GM13976 (cell line): Measurements from ENCODE around the gene SPEM3.

Source experiments
- DNase-seq: peaks from one replicate; pipeline ENCODE4 v3.0.0; 2012; ENCODE audit warnings: low spot score
- in situ Hi-C: fragments of 300-500 bp; cut with MboI; formaldehyde crosslinking; loops from one replicate; pipeline ENCODE4 v1.12.0; 2022; ENCODE audit warnings: low sequenced_read_pairs, mixed read lengths, inconsistent platforms; ENCODE audit not compliant: unreplicated experiment
- TF ChIP-seq, protein P1 (sequence below): IDR thresholded peaks from 2 replicates; pipeline ENCODE4 v1.5.1; 2012; ENCODE audit warnings: borderline replicate concordance, mild to moderate bottlenecking; ENCODE audit not compliant: insufficient read depth; ENCODE audit errors: extremely low read depth, missing control alignments, control extremely low read depth

The SPEM3 gene

DNA sequence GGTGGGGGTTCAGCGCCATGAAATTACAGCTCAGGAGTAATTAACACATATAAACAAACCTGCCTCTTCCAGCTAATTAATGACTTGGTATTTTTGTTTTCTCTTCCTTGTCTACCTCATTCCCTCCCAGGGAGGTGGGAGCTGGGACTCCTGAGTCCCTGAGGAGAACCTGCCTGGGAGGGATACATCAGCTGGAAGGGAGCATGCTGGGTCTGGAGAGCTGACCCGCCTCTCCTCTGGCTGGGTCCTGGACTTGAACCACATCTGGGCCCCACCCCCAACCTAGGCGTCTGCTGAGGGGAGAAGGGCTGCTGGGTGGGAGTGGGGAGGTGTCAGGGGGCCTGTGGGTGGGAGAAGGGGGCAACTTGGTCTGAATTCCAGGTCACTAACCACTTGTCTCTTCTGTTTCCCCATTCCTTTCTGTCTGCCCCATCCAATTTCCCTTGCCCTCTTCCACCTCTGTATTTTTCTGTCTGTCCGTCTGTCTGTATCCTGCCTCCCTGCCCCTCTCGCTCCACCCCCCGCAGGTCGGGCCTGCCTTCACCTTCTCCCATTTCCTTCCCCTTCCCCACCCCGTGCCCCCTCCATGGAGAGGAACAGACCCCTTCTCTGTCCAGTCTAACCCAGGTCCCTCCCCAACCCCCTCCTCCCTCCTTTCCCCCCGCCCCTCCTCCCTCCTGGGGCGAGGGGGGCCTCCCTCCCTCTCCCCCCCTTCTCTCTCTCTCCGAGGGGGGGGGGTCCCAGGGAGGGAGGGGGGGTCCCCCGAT, 21.0 kb upstream of the SPEM3 start, which contains the start of gene NLGN2:
Gene NLGN2, plus strand, starts transcription at position 361 of the 767 bp plus-strand sequence. CDS start 411 bp downstream, outside the sequence.
- TF ChIP-seq, protein P1, sequence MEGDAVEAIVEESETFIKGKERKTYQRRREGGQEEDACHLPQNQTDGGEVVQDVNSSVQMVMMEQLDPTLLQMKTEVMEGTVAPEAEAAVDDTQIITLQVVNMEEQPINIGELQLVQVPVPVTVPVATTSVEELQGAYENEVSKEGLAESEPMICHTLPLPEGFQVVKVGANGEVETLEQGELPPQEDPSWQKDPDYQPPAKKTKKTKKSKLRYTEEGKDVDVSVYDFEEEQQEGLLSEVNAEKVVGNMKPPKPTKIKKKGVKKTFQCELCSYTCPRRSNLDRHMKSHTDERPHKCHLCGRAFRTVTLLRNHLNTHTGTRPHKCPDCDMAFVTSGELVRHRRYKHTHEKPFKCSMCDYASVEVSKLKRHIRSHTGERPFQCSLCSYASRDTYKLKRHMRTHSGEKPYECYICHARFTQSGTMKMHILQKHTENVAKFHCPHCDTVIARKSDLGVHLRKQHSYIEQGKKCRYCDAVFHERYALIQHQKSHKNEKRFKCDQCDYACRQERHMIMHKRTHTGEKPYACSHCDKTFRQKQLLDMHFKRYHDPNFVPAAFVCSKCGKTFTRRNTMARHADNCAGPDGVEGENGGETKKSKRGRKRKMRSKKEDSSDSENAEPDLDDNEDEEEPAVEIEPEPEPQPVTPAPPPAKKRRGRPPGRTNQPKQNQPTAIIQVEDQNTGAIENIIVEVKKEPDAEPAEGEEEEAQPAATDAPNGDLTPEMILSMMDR: no peak
- no peak for DNase-seq
- in situ Hi-C loops: no loop called here

DNA sequence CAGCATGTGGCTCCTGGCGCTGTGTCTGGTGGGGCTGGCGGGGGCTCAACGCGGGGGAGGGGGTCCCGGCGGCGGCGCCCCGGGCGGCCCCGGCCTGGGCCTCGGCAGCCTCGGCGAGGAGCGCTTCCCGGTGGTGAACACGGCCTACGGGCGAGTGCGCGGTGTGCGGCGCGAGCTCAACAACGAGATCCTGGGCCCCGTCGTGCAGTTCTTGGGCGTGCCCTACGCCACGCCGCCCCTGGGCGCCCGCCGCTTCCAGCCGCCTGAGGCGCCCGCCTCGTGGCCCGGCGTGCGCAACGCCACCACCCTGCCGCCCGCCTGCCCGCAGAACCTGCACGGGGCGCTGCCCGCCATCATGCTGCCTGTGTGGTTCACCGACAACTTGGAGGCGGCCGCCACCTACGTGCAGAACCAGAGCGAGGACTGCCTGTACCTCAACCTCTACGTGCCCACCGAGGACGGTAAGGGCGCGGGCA, 20.4 kb upstream of the SPEM3 start:
- TF ChIP-seq, protein P1: no peak
- in situ Hi-C loops: no loop called here
- DNase-seq: no peak

DNA sequence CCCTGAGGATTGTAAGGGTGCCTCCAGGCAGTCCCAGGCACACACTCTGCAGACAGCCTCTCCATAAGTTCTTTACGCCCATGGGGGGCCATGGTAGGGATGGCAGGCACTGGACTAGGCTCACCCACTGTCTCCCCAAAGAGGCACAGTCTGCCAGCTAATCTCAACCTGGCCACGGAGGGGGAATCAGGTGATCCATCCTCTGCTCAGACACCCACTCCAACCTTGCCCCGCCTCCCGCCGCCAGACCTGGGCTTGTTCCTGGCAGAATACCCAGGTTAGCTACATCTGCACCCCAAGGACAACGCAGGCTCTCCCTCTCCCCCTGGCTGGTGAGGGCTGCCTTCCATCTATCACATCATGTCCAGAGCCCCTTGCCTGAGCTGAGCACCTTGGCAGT, 19.8 kb upstream of the SPEM3 start:
- DNase-seq: no peak
- TF ChIP-seq, protein P1: no peak
- in situ Hi-C loops: no loop called here

DNA sequence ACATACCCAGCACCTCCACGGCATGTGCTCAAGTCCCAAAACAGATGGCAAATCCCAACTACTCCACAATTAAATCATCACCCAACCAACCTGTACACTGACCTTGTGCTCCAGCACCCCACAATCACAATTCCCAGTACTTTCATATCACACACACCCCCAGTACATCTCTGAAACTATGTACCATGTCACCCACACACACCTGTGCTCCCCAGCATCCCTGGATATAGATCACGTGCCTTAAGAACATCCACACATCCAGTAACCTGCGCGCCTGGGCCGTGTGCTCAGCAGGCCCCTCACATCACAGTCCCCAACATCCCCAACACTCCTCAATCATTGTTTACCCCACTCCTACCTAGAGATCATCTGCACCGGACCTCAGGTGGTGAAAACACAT, 18.9 kb upstream of the SPEM3 start:
- TF ChIP-seq, protein P1: no peak
- in situ Hi-C loops: no loop called here
- DNase-seq: no peak

DNA sequence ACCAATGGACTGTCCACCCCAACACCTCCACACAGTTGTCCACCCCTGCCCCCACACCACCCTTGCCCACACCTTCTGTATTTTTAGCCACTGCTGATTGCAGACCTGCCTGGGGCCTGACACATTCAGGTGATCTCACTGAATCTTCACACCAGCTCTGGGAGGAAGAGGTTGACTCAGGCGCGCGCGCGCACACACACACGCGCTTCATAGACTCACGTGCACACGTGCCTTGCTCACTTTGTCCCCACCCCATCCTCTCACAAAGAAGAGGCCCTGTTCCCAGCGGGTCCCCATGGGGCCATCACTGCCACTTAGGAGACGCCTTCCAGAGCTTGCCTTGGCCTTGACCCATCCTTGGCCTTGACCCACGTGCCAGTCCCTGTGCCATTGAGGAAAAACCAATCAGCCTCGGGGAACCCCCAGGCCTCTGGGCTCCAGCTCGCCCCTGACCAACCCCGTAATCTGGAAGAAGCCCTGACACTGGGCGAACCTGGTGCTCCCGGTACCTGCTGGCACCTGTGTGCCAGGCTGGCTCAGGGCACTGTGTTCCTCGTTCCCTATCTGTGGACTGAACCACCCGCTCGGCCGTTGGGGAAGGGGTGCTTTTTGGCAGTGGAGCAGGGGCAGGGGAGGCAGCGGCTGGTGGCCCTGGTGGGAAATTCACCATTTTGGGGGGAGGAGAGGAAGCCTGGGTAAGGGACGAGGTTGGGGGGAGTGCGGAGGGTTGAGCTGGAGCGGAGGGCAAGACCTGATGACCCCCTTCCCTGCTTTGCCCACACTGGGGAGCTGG, 17.8 kb upstream of the SPEM3 start:
- TF ChIP-seq, protein P1: no peak
- in situ Hi-C loops: no loop called here
- no peak for DNase-seq

DNA sequence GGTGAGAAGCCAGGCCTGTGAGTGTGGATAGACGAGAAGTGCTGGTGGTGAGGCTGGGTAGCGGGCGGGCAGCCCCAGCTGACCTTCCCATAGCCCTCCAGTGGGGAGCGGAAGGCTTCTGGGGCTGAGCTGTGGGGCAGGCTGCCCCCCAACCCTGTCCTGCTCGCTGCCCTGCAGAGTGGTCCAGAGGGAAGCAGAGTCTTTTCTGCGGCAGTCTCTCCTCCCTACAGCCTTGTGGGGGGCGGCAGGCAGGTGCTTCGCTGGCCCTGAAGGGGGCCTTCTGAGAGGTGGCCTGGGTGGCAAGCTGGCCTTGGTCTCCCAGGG, 17.3 kb upstream of the SPEM3 start:
- TF ChIP-seq, protein P1: no peak
- no peak for DNase-seq
- in situ Hi-C loops: no loop called here
